Body of pancreas (tissue), 4 donors: ENCODE results near the gene MPZL1.

Experiments
- CTCF ChIP-seq, 7 experiments: fragments of 450-650 bp in 4 of 7; fragments of 200-600 bp in 3 of 7; sonication (generic) in 3 of 7; IDR thresholded peaks; one replicate each; pipeline ENCODE4 v1.5.1; 2016 to 2019; ENCODE audit warnings: antibody characterized with exemption in 7 of 7
- POLR2A ChIP-seq, 3 donors: fragments of 450-650 bp; IDR thresholded peaks; one replicate each; pipeline ENCODE4 v1.6.1; 2016; ENCODE audit warnings: antibody characterized with exemption in 3 of 3, mild to moderate bottlenecking in 2 of 3

GRCh38 chr1:167697667-167698141 lies 24.1 kb upstream of the MPZL1 start:
- no peak for TF ChIP-seq POLR2A (IDR thresholded peaks at IDR 0.05)
- no peak for TF ChIP-seq CTCF (IDR thresholded peaks at IDR 0.05)
